ENCODE measurements around the gene WASHC2A.
A peak's percentile ranks its signal among the peaks of the same experiment; 100 is the strongest.
"Not testable (repeated sequence)": the region's sequence is repeated elsewhere in the genome, so short reads cannot be mapped to it uniquely, and the experiment has no call there.

Gene WASHC2A

DNA sequence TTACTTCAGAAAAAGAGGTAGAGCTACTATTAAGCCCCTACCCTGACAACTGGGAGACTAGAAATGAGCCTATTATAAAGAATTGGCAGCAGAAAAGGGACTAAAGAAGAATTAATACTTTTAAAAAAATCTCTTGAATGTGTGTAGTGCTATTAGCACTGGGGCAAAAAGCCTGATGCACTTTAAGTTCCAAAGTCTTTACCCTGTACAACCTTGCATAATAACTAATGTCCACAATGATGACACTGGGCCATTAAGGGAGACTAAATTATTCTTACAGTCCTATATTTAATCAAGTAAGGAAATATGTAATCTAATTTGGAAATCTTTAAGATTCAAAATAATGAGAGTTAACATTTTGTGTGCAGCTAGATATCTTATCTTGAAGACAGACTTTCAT, 90.1 kb downstream of the WASHC2A start:
- not testable (repeated sequence) for DNase-seq (ENCODE audit: low spot score)

DNA sequence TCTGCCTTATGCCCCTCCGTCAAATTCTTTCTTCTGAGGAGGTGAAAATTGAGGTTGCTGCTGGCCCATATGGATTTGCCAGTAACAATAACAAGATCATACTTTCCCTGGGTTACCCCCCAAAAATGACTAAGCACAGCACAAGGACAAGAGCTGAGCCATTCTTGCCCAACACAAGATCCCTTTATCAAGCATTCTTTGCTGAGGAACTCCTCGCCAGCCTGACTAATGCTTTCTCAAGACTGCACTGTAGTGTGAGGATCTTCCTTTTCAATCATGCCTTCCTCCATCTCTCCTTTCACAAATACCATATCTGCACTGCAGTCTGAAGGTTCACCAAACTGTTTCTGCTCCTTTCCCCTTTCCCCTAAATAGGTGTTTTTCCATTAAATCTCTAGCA, 92.1 kb downstream of the WASHC2A start:
- not testable (repeated sequence) for DNase-seq (ENCODE audit: low spot score)

DNA sequence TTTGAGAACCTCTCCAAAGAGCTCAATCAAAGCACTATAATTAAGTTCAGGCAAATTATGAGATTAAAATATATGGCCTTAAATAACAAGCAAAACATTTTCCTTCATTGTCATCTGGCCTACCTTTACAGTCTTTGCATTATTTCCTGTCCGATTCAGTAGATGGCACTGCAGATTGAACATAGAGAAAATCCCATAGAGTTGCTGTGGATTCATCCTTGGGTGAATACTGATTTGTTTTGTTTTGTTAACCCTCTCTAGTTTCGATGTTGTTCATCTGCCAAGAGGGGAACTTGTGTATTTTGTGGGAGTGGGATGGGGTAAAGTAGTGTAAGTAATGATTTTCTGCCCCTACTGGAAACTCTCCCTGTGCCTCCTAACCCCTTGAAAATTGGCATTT, 97.3 kb downstream of the WASHC2A start:
- not testable (repeated sequence) for DNase-seq (ENCODE audit: low spot score)

DNA sequence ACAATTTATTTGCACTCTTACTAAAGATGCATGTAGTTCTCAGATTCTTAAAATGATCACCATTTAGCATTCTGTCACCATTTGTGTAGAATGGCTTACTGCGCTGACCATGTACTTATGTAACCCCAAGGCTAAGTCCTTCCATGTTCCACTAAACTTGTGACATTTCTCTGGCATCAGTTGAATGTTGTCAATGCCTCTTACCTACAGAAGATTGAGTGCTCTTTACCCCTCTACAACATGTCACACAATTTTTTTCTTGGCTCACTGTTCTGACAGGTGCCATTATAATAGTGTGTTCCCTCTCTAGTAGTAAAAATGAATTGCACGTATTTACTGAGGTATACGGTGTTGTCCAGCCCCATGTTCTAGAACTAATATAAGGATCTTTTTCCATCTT, 100.1 kb downstream of the WASHC2A start:
- not testable (repeated sequence) for DNase-seq (ENCODE audit: low spot score)

DNA sequence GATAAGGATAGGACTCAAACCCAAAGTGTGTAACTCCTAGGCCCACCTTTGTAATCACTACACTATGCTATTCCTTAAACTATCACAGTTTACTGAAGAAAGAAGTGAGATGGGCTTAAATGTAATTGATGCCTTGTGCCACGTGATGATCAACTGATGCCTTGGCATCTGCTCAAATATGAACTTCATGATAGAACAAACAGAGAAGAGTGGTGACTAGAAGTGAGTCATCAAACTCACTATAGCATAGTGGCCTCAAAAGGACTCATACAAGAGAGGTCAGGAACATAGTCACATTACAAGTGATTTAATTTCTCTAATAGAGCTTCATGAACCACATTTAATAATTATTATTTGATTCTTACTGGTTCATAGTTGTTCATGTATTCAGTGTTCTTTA, 101.8 kb downstream of the WASHC2A start:
- DNase-seq (ENCODE audit: low spot score) = peak; percentile 69

DNA sequence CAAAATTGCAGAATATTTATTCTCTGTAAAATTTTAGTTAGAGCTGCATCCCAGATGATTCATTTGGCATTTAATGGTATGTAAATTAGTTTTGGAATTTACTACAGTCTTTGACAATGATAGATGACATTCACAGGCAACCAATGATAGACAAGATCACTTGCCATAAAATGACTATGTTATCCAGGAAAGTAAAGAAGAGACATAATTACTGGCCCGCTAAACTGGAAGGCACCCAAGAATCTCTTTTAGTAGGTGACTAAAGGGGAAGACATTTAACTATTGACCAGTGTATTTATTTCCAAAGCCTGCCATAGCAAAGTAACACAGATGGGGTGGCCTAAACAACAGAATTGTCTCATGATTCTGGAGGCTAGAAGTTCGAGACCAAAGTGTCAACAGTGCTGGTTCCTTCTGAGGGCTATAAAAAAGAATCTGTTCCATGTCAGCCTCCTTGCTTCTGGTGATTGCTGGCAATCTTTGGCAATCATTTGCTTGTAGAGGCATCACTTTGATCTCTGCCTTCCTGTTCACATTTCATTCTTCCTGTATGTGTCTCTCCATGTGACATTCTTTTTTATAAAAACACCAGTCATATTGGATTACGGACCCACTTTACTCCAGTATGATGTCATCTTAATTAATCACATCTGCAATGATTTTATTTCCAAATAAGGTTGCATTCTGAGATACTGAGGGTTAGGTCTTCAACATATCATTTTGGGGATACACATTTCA, 107.2 kb downstream of the WASHC2A start:
- peak; percentile 77 for DNase-seq (ENCODE audit: low spot score)

Measured in kidney tubule cell (primary cell).